GM12872 (cell line): ENCODE results near the gene FMR1NB.

Experiments used
- CTCF ChIP-seq: IDR thresholded peaks from 3 replicates; pipeline ENCODE4 v1.5.1; 2011; ENCODE audit warnings: low read depth, mild to moderate bottlenecking, low read length, moderate library complexity; ENCODE audit not compliant: insufficient read depth

Gene FMR1NB

GRCh38 chrX:148035380-148035779, 54.2 kb downstream of the FMR1NB start:
- no peak for TF ChIP-seq CTCF

GRCh38 chrX:148037020-148037419, 55.9 kb downstream of the FMR1NB start:
- TF ChIP-seq CTCF, result no peak

- no peak for TF ChIP-seq CTCF
These were observed 62.2 kb downstream of the FMR1NB start for GRCh38 chrX:148043271-148043855.

GRCh38 chrX:148047200-148047599, 66.1 kb downstream of the FMR1NB start:
- TF ChIP-seq CTCF, result no peak

- TF ChIP-seq CTCF, result peak; percentile 35
These were observed 68.3 kb downstream of the FMR1NB start for GRCh38 chrX:148049441-148049840.

- no peak for TF ChIP-seq CTCF
These were observed 70.8 kb downstream of the FMR1NB start for GRCh38 chrX:148051973-148052372.

GRCh38 chrX:148067285-148067684, 86.1 kb downstream of the FMR1NB start:
- TF ChIP-seq CTCF, result no peak
